ENCODE measurements around the gene EML5. TPM values are rescaled to one million over a fixed set of nuclear protein-coding genes. Genes with fewer than 3 reads are reported as not detected.

The EML5 gene
- total RNA-seq (2013), result 0.10 TPM
- polyA plus RNA-seq, result not detected
- polyA minus RNA-seq, result under 0.01 TPM in 1 of 2 replicates, not detected in the other
- total RNA-seq, result 0.07 to 7.5 (median 0.34) reads per million in 11 experiments

- DNase-seq, result peak; percentile 54 to 69 (median 60)
- peaks cover 0 to 15% (median 6%) of the 10 kb centered on the region in 7 donors for H3K9me3 Mint-ChIP-seq
- intact Hi-C loops (cut with micrococcal nuclease), result no loop called here
- H3K27ac ChIP-seq (ENCODE audit: low read depth in 1 of 2, low read length in 2 of 2), result no peak within 1 kb of the TSS
- peak within 1 kb of the TSS; percentile 88 for H2AFZ ChIP-seq (ENCODE audit: insufficient read depth, low read depth, low read length, poor library complexity, severe bottlenecking)
- H3K36me3 ChIP-seq (replicated peaks in 1 of 2; ENCODE audit: control insufficient read depth in 1 of 2, insufficient read depth in 2 of 2, low read length in 2 of 2), result no peaks in the 10 kb centered on the region
- H3K4me1 Mint-ChIP-seq, result peaks cover 13% of the 10 kb centered on the region
- peak within 1 kb of the TSS; percentile 93 for H3K4me2 ChIP-seq (replicated peaks; ENCODE audit: extremely low read depth, low read length, poor library complexity, severe bottlenecking)
- TF ChIP-seq CTCF (IDR thresholded peaks at IDR 0.05), result peak; percentile 21
- peak within 1 kb of the TSS in 4 of 7 donors; percentile 6 to 52 (median 38) for H3K27ac Mint-ChIP-seq
- peak within 1 kb of the TSS; percentile 45 to 78 (median 59) for H3K4me3 ChIP-seq (replicated peaks in 1 of 3; ENCODE audit: low read depth in 2 of 3, low read length in 3 of 3)
- H3K36me3 Mint-ChIP-seq, result no peaks in the 10 kb centered on the region
- peak within 1 kb of the TSS; percentile 53 for H3K9ac ChIP-seq (ENCODE audit: insufficient read depth, low read length, poor library complexity, severe bottlenecking)
- peaks cover 0 to 3% of the 10 kb centered on the region in 2 donors for H3K9me3 ChIP-seq (replicated peaks in 1 of 2; ENCODE audit: control insufficient read depth in 1 of 2, insufficient read depth in 1 of 2, low read length in 2 of 2)
- peaks cover 24 to 54% of the 10 kb centered on the region in 2 donors for H3K27me3 ChIP-seq (ENCODE audit: control insufficient read depth in 2 of 2, insufficient read depth in 2 of 2, low read length in 2 of 2)
- H3K27me3 Mint-ChIP-seq (ENCODE audit: low read depth in 3 of 3), result peaks cover 40 to 63% (median 55%) of the 10 kb centered on the region in 3 donors
- peak within 1 kb of the TSS; percentile 80 to 89 for H3K4me3 Mint-ChIP-seq
- H3K4me1 ChIP-seq (ENCODE audit: control insufficient read depth in 1 of 2, insufficient read depth in 2 of 2, low read length in 2 of 2), result peaks cover 12 to 17% of the 10 kb centered on the region in 2 donors
- no peaks in the 10 kb centered on the region for H4K20me1 ChIP-seq (ENCODE audit: insufficient read depth, low read length)
- no peaks in the 10 kb centered on the region for H3K79me2 ChIP-seq (ENCODE audit: insufficient read depth, low read length)
- under 1% methylated on average over 111 of the region's 111 CpGs for WGBS (ENCODE audit: insufficient coverage)
Observed at GRCh38 chr14:88792473-88793258, at the start of gene EML5. Gene EML5 (minus strand): TSS chr14:88792953. CDS start chr14:88792503, 450 bp downstream.

GRCh38 chr14:88842414-88842813 lies 49.7 kb upstream of the EML5 start:
- Mint-ChIP-seq H3K4me3 (no peak overlapping the region), H3K27me3 (ENCODE audit: low read depth in 3 of 3) (peaks cover 0 to 1% (median 0%) of the 10 kb centered on the region in 3 donors), H3K9me3 (no peaks in the 10 kb centered on the region), H3K27ac (no peak overlapping the region), H3K36me3 (peaks cover 0 to 3% of the 10 kb centered on the region in 2 donors), H3K4me1 (no peaks in the 10 kb centered on the region)
- no peak for TF ChIP-seq CTCF (IDR thresholded peaks at IDR 0.05)
- DNase-seq, result no peak
- Histone ChIP-seq H3K4me1 (ENCODE audit: control insufficient read depth in 1 of 2, insufficient read depth in 2 of 2, low read length in 2 of 2) (no peaks in the 10 kb centered on the region), H3K27ac (ENCODE audit: low read depth in 1 of 2, low read length in 2 of 2) (no peak overlapping the region), H3K4me2 (replicated peaks; ENCODE audit: extremely low read depth, low read length, poor library complexity, severe bottlenecking) (no peak overlapping the region), H3K9ac (ENCODE audit: insufficient read depth, low read length, poor library complexity, severe bottlenecking) (no peak overlapping the region), H3K9me3 (replicated peaks in 1 of 2; ENCODE audit: control insufficient read depth in 1 of 2, insufficient read depth in 1 of 2, low read length in 2 of 2) (no peaks in the 10 kb centered on the region), H3K79me2 (ENCODE audit: insufficient read depth, low read length) (no peaks in the 10 kb centered on the region), H3K27me3 (ENCODE audit: control insufficient read depth in 2 of 2, insufficient read depth in 2 of 2, low read length in 2 of 2) (no peaks in the 10 kb centered on the region), H2AFZ (ENCODE audit: insufficient read depth, low read depth, low read length, poor library complexity, severe bottlenecking) (no peak overlapping the region), H4K20me1 (ENCODE audit: insufficient read depth, low read length) (no peaks in the 10 kb centered on the region), H3K36me3 (replicated peaks in 1 of 2; ENCODE audit: control insufficient read depth in 1 of 2, insufficient read depth in 2 of 2, low read length in 2 of 2) (no peaks in the 10 kb centered on the region), H3K4me3 (replicated peaks in 1 of 3; ENCODE audit: low read depth in 2 of 3, low read length in 3 of 3) (no peak overlapping the region)
- intact Hi-C loops (cut with micrococcal nuclease), result no loop called here
- WGBS (ENCODE audit: insufficient coverage), result no CpG with 5 or more reads among the region's 1 CpG
